Renal cortical epithelial cell (primary cell): Measurements from ENCODE around the gene CXCR2. TPM values are rescaled to one million over a fixed set of nuclear protein-coding genes. Genes with fewer than 3 reads are reported as not detected.

Source experiments
- DNase-seq: peaks from one replicate; pipeline ENCODE4 v3.0.0-alpha.2; 2011; ENCODE audit warnings: low read depth
- total RNA-seq: library from RNA; depleted of rRNA; stranded (reverse); fragments of >200 nt; gene quantifications from 2 replicates; pipeline ENCODE4 v1.2.3, GENCODE V29; 2014

CXCR2 gene
- total RNA-seq, 1 donor from 2014 or later, result not detected

DNA sequence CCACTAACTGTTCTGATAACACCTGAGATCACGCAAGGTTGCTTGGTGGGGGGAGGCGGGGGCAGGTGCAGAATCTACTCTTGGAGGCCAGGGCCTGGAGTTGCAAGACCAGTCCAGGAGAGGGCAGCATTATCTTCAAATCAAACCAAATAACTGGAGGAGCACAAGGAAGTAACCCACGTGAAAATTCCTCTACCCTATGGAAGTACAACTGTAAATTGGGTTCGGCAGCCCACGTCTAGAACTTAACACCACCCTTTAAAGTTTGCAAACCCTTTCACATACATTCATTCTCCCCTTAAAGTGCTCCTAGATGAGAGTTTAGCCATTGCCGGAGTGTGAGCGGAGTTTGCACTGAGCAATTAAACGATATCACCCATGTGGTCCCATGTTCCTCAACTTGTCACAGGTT, 60.5 kb downstream of the CXCR2 start:
- DNase-seq, result peak; percentile 77

Other genes with a start within 250 kb of the CXCR2 start
- 36.1 and 206 TPM in 2 replicates for gene TNS1, start 123.0 kb upstream of the CXCR2 start, total RNA-seq
- not detected in 2 replicates for gene RUFY4, start 56.8 kb upstream of the CXCR2 start, total RNA-seq
- gene CXCR1, start 40.9 kb downstream of the CXCR2 start, total RNA-seq, result not detected in 2 replicates
- gene ARPC2, start 91.2 kb downstream of the CXCR2 start, total RNA-seq, result 374 and 520 TPM in 2 replicates
- gene GPBAR1, start 135.0 kb downstream of the CXCR2 start, total RNA-seq, result 0.65 TPM in 1 of 2 replicates, not detected in the other
- 144 and 167 TPM in 2 replicates for gene AAMP, start 144.1 kb downstream of the CXCR2 start, total RNA-seq
- gene PNKD, start 144.5 kb downstream of the CXCR2 start, total RNA-seq, result 37.2 and 74.1 TPM in 2 replicates
- 165 and 404 TPM in 2 replicates for gene TMBIM1, start 166.5 kb downstream of the CXCR2 start, total RNA-seq
- gene CATIP, start 230.8 kb downstream of the CXCR2 start, total RNA-seq, result 0.65 TPM in 1 of 2 replicates, not detected in the other